Thyroid gland (tissue), 4 donors: Measurements from ENCODE around the gene DIAPH1. TPM values are rescaled to one million over a fixed set of nuclear protein-coding genes. Genes with fewer than 3 reads are reported as not detected.
"Not testable (repeated sequence)": the region's sequence is repeated elsewhere in the genome, so short reads cannot be mapped to it uniquely, and the experiment has no call there.

Experiments
- DNase-seq, 2 donors: peaks; one replicate each; pipeline ENCODE4 v3.0.0-alpha.2; 2019
- H3K27ac ChIP-seq, 3 donors: fragments of 200-600 bp; sonication (generic); 1 replicate in 2 of 3; 2 replicates in 1 of 3; pipeline ENCODE4 v1.5.1; 2016 to 2019; ENCODE audit warnings: mild to moderate bottlenecking in 1 of 3, moderate library complexity in 1 of 3
- H3K27me3 ChIP-seq: fragments of 200-600 bp; sonication (generic); one replicate; pipeline ENCODE4 v1.5.1; 2019
- H3K36me3 ChIP-seq, 2 donors: fragments of 200-600 bp; sonication (generic); one replicate each; pipeline ENCODE4 v1.5.1; 2016 to 2019
- H3K4me1 ChIP-seq, 2 donors: fragments of 200-600 bp; sonication (generic); one replicate each; pipeline ENCODE4 v1.5.1; 2017 to 2019
- H3K4me3 ChIP-seq, 3 donors: fragments of 200-600 bp; sonication (generic); replicated peaks in 1 of 3; 1 replicate in 2 of 3; 2 replicates in 1 of 3; pipeline ENCODE4 v1.5.1; 2016; ENCODE audit warnings: mild to moderate bottlenecking in 1 of 3
- H3K9me3 ChIP-seq: fragments of 200-600 bp; sonication (generic); one replicate; pipeline ENCODE4 v1.5.1; 2017
- POLR2A ChIP-seq, 2 donors: fragments of 450-650 bp; IDR thresholded peaks; one replicate each; pipeline ENCODE4 v1.6.1; 2017; ENCODE audit warnings: antibody characterized with exemption in 2 of 2, mild to moderate bottlenecking in 2 of 2, moderate library complexity in 1 of 2
- WGBS, 2 donors: methylation state at CpG; one replicate each; pipeline ENCODE4 v1.1.5; 2017; 5-methylcytosine and 5-hydroxymethylcytosine counted together
- intact Hi-C: fragments of 100-400 bp; cut with DNase I; formaldehyde crosslinking; loops from one replicate; pipeline ENCODE4 v1.15.1; 2023
- total RNA-seq, 4 donors: library from RNA; depleted of rRNA; stranded (reverse); fragments of >200 nt; gene quantifications; one replicate each; pipeline ENCODE4 v1.2.3, GENCODE V29; 2016
- TF ChIP-seq, protein P1 (sequence below), 6 experiments: fragments of 200-600 bp in 3 of 6; fragments of 450-650 bp in 3 of 6; sonication (generic) in 3 of 6; IDR thresholded peaks; one replicate each; pipeline ENCODE4 v1.5.1; 2016 to 2019; ENCODE audit warnings: antibody characterized with exemption in 6 of 6, mild to moderate bottlenecking in 2 of 6, inconsistent platforms in 1 of 6, moderate library complexity in 1 of 6

DIAPH1 gene
- total RNA-seq, 4 donors from 2014 or later, result 82.1 to 103 (median 89.7) TPM

DNA sequence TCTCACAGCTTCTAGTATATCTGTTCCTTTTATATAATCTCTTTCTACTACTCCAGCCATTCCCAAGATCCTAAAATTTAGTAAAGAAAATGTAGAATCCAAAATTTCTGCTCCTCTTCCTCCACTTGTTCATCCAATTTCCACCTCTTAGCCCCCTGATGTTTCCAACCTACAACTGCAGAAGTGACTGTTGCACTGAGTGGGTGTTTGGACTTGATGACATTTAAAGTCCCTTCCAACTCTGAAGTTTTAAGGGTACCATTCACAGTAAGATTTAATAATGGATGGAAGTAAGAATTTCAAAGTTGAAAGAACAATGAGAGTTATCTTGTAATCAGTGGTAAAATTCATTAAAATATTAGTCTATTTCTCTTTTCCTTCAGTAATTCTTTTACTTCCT lies 5.5 kb downstream of the DIAPH1 start:
- intact Hi-C loops, result no loop called here
- no peak overlapping the region for H3K4me3 ChIP-seq
- H3K27ac ChIP-seq, result no peak overlapping the region
- H3K9me3 ChIP-seq, result no peaks in the 10 kb centered on the region
- no peaks in the 10 kb centered on the region for H3K27me3 ChIP-seq
- peaks cover 24 to 31% of the 10 kb centered on the region in 2 donors for H3K4me1 ChIP-seq
- no peak for DNase-seq
- no peak for TF ChIP-seq POLR2A (IDR thresholded peaks at IDR 0.05)
- H3K36me3 ChIP-seq, result no peaks in the 10 kb centered on the region

DNA sequence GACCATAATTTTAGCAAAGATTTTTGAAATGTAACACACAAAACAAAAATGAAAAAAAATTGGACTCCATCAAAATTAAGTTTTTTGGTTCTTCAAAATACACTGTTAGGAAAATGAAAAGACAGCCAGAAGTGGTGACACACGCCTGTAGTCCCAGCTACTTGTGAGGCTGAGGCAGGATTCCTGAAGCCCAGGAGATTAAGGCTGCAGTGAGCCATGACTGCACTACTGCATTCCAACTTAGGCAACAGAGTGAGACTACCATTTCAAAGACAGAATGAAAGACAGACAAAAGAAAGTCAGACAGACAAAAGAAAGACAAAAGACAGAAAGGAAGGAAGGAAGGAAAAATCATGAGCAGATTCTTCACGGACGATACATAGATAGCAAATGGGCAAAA lies 7.5 kb downstream of the DIAPH1 start:
- 91 to 92% methylated on average over 3 of the region's 3 CpGs for WGBS, 2 donors
- Histone ChIP-seq H3K9me3 (no peaks in the 10 kb centered on the region), H3K27ac (no peak overlapping the region), H3K4me1 (peaks cover 9 to 18% of the 10 kb centered on the region in 2 donors), H3K4me3 (no peak overlapping the region), H3K27me3 (no peaks in the 10 kb centered on the region), H3K36me3 (no peaks in the 10 kb centered on the region)
- intact Hi-C loops, result no loop called here
- no peak for DNase-seq
- TF ChIP-seq, protein P1, sequence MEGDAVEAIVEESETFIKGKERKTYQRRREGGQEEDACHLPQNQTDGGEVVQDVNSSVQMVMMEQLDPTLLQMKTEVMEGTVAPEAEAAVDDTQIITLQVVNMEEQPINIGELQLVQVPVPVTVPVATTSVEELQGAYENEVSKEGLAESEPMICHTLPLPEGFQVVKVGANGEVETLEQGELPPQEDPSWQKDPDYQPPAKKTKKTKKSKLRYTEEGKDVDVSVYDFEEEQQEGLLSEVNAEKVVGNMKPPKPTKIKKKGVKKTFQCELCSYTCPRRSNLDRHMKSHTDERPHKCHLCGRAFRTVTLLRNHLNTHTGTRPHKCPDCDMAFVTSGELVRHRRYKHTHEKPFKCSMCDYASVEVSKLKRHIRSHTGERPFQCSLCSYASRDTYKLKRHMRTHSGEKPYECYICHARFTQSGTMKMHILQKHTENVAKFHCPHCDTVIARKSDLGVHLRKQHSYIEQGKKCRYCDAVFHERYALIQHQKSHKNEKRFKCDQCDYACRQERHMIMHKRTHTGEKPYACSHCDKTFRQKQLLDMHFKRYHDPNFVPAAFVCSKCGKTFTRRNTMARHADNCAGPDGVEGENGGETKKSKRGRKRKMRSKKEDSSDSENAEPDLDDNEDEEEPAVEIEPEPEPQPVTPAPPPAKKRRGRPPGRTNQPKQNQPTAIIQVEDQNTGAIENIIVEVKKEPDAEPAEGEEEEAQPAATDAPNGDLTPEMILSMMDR (IDR thresholded peaks at IDR 0.05), result no peak

DNA sequence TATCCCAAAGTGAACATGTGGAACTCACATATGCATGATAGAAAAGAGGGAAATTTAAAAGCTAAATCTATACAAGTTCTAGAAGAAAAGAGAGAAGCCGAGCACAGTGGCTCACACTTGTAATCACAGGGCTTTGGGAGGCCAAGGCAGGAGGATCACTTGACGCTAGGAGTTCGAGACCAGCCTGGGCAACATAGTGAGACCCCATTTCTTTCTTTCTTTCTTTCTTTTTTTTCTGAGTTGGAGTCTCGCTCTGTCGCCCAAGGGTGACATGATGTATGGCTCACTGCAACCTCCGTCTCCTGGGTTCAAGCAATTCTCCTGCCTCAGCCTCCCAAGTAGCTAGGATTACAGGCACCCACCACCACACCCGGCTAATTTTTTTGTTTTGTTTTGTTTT lies 8.9 kb downstream of the DIAPH1 start:
- H3K27ac ChIP-seq, H3K4me3 ChIP-seq, DNase-seq, H3K9me3 ChIP-seq, intact Hi-C loops, H3K36me3 ChIP-seq, H3K27me3 ChIP-seq: not testable (repeated sequence)
- 98 to 99% methylated on average over 7 of the region's 7 CpGs for WGBS, 2 donors
- peaks cover 0 to 16% of the 10 kb centered on the region in 2 donors for H3K4me1 ChIP-seq

DNA sequence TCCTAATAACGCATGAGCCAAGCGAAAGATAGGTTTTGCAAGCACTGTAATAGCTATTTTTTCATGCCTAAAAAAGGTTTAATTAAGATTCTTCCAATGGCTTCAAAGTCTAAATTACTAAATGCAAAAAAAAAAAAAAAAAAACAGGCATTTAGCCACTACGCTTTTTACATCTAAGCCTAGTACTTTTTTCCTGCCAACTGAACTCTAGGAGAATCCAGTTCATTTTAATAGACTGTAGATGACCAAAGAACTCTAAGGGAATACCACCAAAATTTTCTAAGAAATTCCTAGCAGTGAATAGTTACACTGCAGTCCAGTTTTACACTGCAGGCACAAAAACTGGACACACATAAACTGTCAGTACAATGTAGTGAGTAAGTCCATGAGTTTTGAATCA lies 9.8 kb downstream of the DIAPH1 start:
- intact Hi-C loops, result no loop called here
- no peak for DNase-seq
- no peaks in the 10 kb centered on the region for H3K36me3 ChIP-seq
- 95 to 96% methylated on average over 3 of the region's 3 CpGs for WGBS, 2 donors
- no peaks in the 10 kb centered on the region for H3K27me3 ChIP-seq
- H3K4me1 ChIP-seq, result peaks cover 4 to 19% of the 10 kb centered on the region in 2 donors
- H3K4me3 ChIP-seq, result no peak overlapping the region
- no peak for TF ChIP-seq POLR2A (IDR thresholded peaks at IDR 0.05)
- TF ChIP-seq, protein P1 (IDR thresholded peaks at IDR 0.05), result no peak
- H3K27ac ChIP-seq, result no peak overlapping the region
- no peaks in the 10 kb centered on the region for H3K9me3 ChIP-seq

DNA sequence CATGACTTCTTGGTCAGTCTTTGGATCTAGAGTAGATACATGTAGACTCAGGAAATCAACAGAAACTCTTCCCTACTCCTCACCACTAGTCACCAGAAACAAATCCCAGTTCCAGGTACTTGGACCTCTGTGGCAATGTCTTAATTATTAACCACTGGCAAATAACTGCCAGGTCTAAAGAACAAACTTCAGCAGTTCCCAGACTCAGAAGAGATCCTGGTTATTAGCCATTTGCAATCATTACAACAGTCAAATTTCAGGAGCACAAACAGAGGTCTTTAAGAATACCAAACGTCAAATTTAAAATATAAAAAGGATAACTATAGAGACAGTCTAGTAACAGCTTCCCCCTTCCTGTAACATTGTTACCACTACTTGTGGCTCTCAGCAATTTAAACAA lies 10.2 kb downstream of the DIAPH1 start:
- TF ChIP-seq POLR2A (IDR thresholded peaks at IDR 0.05), result no peak
- TF ChIP-seq, protein P1 (IDR thresholded peaks at IDR 0.05), result no peak
- 69 to 88% methylated on average over 1 of the region's 1 CpG for WGBS, 2 donors
- Histone ChIP-seq H3K9me3 (no peaks in the 10 kb centered on the region), H3K36me3 (no peaks in the 10 kb centered on the region), H3K27ac (no peak overlapping the region), H3K4me1 (peaks cover 8 to 20% of the 10 kb centered on the region in 2 donors), H3K4me3 (no peak overlapping the region), H3K27me3 (no peaks in the 10 kb centered on the region)
- intact Hi-C loops, result no loop called here
- DNase-seq, result no peak

DNA sequence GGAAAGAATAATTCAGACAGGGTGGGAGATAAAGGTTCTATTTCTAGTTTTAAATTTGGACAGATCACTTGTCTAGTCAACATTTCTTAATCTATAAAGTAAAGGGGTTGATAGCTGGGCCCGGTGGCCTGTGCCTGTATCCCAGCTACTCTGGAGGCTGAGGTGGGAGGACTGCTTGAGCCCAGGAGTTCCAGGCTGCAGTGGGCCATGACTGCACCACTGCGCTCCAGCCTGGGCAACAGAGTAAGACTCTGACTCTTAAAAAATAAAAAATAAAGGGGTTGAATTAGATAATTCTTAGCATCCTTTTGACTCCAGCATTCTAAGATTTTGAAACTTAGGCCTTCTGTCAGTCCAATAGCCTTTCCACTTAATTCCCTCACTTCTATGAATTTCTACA lies 10.8 kb downstream of the DIAPH1 start:
- no peak overlapping the region for H3K27ac ChIP-seq
- intact Hi-C loops, result no loop called here
- H3K27me3 ChIP-seq, result no peaks in the 10 kb centered on the region
- DNase-seq, result no peak
- no peaks in the 10 kb centered on the region for H3K36me3 ChIP-seq
- peaks cover 8 to 23% of the 10 kb centered on the region in 2 donors for H3K4me1 ChIP-seq
- TF ChIP-seq, protein P1 (IDR thresholded peaks at IDR 0.05), result no peak
- TF ChIP-seq POLR2A (IDR thresholded peaks at IDR 0.05), result no peak
- WGBS, 2 donors, result 93 to 98% methylated on average over 2 of the region's 2 CpGs
- H3K4me3 ChIP-seq, result no peak overlapping the region
- H3K9me3 ChIP-seq, result no peaks in the 10 kb centered on the region
